Activated naive CD4-positive, alpha-beta T cell (primary cell): ENCODE results near the gene ANKRD24.
A peak's percentile ranks its signal among the peaks of the same experiment; 100 is the strongest.
"Not testable (repeated sequence)": the region's sequence is repeated elsewhere in the genome, so short reads cannot be mapped to it uniquely, and the experiment has no call there.

Experiments used
- DNase-seq, 4 experiments: peaks; one replicate each; lab custom pipeline; 2025; lab: John Stamatoyannopoulos, UW

Gene ANKRD24

DNA sequence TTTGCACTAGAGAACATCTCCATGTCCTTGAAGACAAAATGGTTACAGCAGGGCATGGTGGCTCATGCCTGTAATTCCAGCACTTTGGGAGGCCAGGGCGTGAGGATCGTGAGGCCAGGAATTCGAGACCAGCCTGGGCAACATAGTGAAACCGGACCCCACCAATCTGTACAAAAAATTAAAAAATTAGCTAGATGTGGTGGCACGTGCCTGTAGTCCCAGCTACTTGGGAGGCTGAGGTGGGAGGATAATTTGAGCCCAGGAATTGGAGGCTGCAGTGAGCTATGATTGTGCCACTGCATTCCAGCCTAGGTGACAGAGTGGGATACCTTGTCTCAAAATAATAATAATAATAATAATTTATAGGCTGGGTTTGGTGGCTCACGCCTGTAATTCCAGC, 47.7 kb downstream of the ANKRD24 start:
- DNase-seq = not testable (repeated sequence)

DNA sequence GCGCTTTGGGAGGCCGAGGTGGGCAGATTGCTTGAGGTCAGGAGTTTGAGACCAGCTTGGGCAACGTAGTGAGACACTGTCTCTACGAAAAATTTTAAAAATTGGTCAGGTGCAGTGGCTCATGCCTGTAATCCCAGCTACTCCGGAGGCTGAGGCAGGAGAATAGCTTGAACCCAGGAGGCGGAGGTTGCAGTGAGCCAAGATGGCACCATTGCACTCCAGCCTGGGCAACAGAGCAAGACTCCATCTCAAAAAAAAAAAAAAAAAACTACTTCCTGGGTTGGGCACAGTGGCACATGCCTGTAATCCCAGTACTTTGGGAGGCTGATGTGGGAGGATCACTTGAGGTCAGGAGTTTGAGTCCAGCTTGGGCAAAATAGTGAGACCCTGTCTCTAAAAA, 49.0 kb downstream of the ANKRD24 start:
- DNase-seq = not testable (repeated sequence)

GRCh38 chr19:4232139-4232538, 49.6 kb downstream of the ANKRD24 start:
- not testable (repeated sequence) for DNase-seq

GRCh38 chr19:4232614-4233281, 50.3 kb downstream of the ANKRD24 start:
- DNase-seq = no peak

DNA sequence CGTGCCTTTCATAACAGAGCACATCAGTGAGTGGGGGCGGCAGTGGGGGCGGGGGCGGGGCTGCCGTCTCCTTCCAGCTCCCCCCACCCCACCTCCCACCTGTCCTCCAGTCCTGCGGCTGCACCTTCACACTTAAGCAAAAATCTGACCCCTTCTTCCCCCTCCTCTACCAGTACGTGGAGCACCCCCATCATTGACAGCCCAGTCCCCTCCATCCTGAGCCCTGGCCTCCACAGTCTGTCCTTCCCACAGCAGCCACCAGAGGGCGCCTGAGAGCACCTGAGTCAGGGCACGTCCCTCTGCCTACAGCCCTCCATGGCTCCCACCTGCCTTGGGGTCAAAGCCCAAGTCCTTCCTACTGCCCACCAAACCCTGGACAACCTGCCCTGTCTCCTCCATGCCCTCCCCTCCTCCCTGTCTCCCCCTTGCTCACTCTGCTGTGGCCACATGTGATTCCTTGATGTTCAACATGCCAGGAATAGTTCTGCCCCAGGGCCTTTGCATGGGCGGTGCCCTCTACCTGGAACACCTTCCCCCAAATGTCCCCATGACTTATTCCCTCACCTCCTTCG, 50.9 kb downstream of the ANKRD24 start:
- DNase-seq = peak; percentile 32 to 66 (median 58)

GRCh38 chr19:4234142-4234861, 51.8 kb downstream of the ANKRD24 start:
- DNase-seq = no peak

- DNase-seq = no peak
Observed at GRCh38 chr19:4234862-4235201, 52.3 kb downstream of the ANKRD24 start.

DNA sequence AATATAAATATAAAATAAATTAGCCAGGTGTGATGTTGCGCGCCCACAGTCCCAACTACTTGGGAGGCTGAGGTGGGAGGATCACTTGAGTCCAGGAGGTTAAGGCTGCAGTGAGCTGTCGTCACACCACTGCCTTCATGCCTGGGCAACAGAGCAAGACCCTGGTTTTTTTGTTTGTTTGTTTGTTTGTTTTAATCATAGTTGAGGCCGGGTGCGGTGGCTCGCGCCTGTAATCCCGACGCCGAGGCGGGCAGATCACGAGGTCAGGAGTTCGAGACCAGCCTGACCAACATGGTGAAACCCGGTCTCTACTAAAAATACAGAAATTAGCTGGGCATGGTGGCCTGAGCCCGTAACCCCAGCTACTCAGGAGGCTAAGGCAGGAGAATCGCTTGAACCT, 55.0 kb downstream of the ANKRD24 start:
- not testable (repeated sequence) for DNase-seq

DNA sequence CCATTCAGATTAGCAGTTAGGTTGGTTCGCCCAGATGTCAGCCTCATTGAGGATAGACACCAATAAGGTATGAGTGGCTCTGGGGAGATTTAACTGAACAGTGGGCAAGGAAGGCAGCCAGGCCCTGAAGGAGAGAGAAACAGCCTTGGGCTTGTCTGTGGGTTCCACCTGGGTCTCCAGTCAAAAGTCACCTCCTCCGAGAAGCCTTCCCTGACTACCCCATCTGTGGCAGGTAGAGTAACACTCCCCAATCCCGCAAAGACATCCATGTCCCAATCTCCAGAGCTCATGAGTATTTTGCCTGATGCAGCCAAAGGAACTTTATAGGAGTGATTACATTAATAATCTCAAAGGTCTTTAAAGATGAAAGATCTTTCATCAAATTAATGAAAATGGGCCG, 56.3 kb downstream of the ANKRD24 start:
- no peak for DNase-seq

DNA sequence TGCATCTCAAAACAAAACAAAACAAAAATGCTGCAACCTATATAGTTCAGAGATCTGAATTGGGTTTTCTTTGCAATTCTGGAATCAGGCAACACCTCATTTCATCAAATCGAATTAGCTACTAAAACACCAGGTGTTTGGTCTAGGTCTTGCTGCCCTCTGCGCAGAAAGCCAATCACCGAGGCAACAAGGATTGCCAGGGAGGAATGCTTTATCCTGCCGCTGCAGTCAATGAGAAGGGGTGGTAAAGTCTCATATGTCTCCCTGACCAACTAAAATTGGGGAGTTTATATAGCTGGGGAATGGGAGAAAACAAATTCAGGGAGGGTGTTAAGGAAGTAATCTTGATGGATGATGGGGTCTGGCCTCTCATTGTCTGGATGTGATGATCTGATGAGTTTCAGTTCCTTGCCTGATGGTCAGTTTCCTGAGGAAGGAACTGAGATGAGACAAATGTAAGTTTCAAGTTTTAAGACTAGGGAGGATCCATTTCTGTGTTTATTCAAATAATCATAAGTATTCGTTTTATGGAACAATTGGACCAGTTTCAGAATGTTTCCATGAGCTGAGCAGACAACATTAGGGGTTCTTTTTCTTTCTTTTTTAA, 59.4 kb downstream of the ANKRD24 start:
- no peak for DNase-seq

DNA sequence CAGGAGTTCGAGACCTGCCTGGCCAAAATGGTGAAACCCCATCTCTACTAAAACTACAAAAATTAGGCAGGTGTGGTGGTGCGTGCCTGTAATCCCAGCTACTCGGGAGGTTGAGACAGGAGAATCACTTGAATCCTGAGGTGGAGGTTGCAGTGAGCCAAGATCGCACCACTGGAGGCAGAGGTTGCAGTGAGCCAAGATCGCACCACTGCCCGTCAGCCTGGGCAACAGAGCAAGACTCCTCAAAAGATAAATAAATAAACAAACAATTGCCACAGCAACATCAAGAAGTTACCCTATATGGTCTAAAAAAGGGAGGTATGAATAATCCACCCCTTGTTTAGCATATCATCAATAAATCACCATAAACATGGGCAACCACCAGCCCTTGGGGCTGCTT, 63.4 kb downstream of the ANKRD24 start:
- DNase-seq = not testable (repeated sequence)

DNA sequence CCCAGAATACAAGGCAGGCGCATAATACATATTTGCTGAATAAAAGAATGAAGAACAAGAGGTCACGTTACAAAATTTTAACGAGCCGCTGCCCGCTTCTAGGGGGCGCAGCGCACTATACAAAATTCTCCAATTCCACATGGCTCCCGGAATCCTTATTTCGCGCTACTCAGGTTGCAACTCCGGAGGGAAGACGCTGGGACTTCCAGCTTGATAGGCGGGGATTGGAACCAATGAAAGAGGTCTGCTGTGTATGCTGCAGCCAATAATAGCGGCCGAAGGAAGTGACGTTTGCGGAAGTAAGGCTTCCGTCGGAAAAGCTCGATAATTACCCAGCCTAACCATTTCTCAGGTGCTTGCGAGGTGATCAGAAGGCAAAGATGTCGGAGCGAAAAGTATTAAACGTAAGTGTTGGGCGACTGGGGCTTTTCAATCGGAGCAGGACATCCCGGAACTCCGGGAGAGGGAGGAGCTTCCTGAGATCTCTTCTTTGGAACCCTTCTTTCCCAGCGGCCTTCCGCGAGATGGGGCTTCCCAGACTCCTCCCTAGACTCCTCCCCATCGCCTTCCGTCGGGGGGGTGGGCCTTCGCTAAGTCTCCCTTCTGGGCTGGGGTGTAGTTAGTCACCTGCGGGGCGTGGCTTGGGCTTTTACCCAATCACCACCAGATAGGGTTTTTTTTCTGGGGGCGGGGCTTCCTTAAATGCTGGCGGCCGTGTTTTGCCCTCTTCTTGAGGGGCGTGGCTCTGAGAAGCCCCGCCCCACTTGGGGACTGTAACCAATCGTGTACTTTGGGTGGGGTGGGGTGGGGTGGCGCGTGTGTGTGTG, 64.5 kb downstream of the ANKRD24 start, which contains the start of gene YJU2:
YJU2 (plus strand) TSS at position 314 of the 827 bp plus-strand sequence; CDS start at position 381, 67 bp downstream.
- DNase-seq = peak; percentile 82 to 95 (median 93)

DNA sequence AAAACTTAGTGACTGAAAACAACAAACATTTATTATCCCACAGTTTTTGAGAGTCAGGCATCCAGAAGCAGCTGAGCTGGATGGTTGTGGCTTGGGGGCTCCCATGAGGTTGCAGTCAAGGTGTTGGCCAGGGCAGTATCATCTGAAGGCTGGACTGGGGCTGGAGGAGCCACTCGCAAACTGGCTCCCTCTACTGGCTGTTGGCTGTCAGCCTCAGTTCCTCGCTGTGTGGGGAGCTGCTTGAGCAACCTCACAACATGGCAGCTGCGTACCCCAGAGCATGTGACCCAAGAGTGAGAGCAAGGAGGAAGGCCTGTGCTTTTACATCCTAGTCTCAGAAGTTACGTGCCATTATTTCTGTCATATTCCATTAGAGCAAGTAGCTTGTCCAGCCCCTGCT, 74.1 kb downstream of the ANKRD24 start:
- DNase-seq = no peak

GRCh38 chr19:4257025-4257424, 74.5 kb downstream of the ANKRD24 start:
- DNase-seq = no peak

GRCh38 chr19:4258181-4258580, 75.7 kb downstream of the ANKRD24 start:
- no peak for DNase-seq

- no peak for DNase-seq
Observed at GRCh38 chr19:4260613-4261191, 78.2 kb downstream of the ANKRD24 start.

DNA sequence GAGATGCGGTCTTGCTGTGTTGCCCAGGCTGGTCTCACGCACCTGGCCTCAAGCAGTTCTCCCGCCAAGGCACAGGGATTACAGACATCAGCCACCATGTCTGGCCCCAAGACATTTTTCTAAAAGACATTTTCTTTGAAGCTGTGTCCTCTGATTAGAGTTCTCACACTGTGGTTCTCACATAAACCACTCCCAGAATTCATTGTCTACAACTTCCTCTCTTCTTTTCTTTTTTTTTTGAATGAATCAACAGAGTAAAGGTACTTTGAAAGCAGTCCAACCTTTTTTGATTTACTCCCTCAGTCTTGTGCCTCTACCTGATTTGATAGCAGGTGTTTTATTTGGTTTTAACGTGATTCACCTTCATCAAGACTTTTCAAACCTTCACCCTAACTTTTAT, 82.3 kb downstream of the ANKRD24 start:
- no peak for DNase-seq

DNA sequence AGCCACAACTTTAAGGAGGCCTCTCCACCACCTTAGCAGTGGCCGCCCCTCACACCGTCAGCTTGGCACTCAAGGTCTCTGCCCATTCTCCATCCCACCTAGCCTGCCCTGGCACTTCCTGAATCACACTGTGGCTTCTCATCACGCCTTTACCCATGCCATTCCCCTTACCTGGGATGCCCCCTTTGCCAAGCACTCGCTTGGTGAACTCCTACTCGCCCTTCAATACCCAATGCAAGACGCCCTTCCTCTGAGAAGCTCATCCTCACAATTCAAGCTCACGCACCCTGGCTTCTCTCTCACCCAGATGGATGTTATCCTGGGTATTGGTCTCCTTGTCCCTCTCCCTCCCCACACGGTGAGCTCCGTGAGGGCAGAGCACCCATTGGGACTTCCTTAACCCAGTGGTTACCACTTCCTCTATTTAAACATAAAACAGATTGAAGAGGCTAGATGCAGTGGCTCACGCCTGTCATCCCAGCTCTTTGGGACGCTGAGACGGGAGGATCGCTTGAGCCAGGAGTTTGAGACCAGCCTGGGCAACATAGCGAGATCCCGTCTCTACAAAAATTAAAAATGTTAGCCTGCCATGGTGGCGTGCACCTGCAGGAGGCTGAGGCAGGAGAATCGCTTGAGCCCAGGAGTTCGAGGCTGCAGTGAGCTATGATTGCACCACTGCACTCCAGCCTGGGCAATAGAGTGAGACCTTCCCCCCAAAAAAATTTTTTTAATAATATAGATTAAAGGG, 83.9 kb downstream of the ANKRD24 start:
- no peak for DNase-seq

GRCh38 chr19:4267101-4267900, 84.8 kb downstream of the ANKRD24 start:
- DNase-seq = peak; percentile 37 to 65 (median 52)
